OCI-LY7 (cell line): Measurements from ENCODE around the gene RNF222. TPM values are rescaled to one million over a fixed set of nuclear protein-coding genes. Genes with fewer than 3 reads are reported as not detected.
"Not testable (repeated sequence)": the region's sequence is repeated elsewhere in the genome, so short reads cannot be mapped to it uniquely, and the experiment has no call there.

ENCODE experiments used
- BruUV-seq: library from RNA; stranded (reverse); fragments of 400-500 nt; replicated peaks from 2 replicates; lab custom pipeline; 2021; lab: Mats Ljungman, UMichigan
- CTCF ChIA-PET: fragments of 300-600 bp; sonication (Branson Sonifier 250); formaldehyde crosslinking; loops from one replicate; lab custom pipeline; 2022; ENCODE audit warnings: antibody characterized with exemption; ENCODE audit not compliant: unreplicated experiment; lab: Charles Lee
- POLR2A ChIA-PET: fragments of 300-600 bp; sonication (Branson Sonifier 250); formaldehyde crosslinking; loops from one replicate; lab custom pipeline; 2022; ENCODE audit warnings: antibody characterized with exemption; lab: Charles Lee
- DNase-seq: peaks from one replicate; pipeline ENCODE4 v3.0.0-alpha.2; 2015; ENCODE audit warnings: low spot score
- H2AFZ ChIP-seq: fragments of 200-600 bp; sonication (generic), shearing (Covaris generic); 2 replicates; pipeline ENCODE4 v1.6.1; 2014; ENCODE audit warnings: mild to moderate bottlenecking, antibody characterized with exemption, low read length, moderate library complexity
- H3K27ac ChIP-seq: fragments of 200-600 bp; sonication (generic); 2 replicates; pipeline ENCODE4 v1.5.1; 2014; ENCODE audit warnings: mixed run types, low read depth, mild to moderate bottlenecking, moderate library complexity, low read length, inconsistent platforms; ENCODE audit not compliant: poor library complexity, severe bottlenecking
- H3K36me3 ChIP-seq: fragments of 200-600 bp; sonication (generic); 2 replicates; pipeline ENCODE4 v1.6.1; 2014; ENCODE audit warnings: mild to moderate bottlenecking, antibody characterized with exemption, low read length, moderate library complexity, mixed read lengths; ENCODE audit not compliant: insufficient read depth
- H3K4me1 ChIP-seq: fragments of 200-600 bp; sonication (generic); 2 replicates; pipeline ENCODE4 v1.5.1; 2014; ENCODE audit warnings: mild to moderate bottlenecking, low read length; ENCODE audit not compliant: insufficient read depth, poor library complexity, severe bottlenecking
- H3K4me2 ChIP-seq: fragments of 200-600 bp; sonication (generic); 2 replicates; pipeline ENCODE4 v1.6.1; 2014; ENCODE audit warnings: mild to moderate bottlenecking, low read length
- H3K4me3 ChIP-seq: fragments of 200-600 bp; sonication (generic); 2 replicates; pipeline ENCODE4 v1.5.1; 2014; ENCODE audit warnings: mild to moderate bottlenecking, low read depth, low read length; ENCODE audit not compliant: poor library complexity, severe bottlenecking
- H3K79me2 ChIP-seq: fragments of 200-600 bp; sonication (generic); 2 replicates; pipeline ENCODE4 v1.6.1; 2016; ENCODE audit warnings: low read depth, mild to moderate bottlenecking, low read length, moderate library complexity, mixed read lengths; ENCODE audit not compliant: insufficient read depth
- H3K9me2 ChIP-seq: fragments of 200-600 bp; sonication (generic); 2 replicates; pipeline ENCODE4 v1.6.1; 2016; ENCODE audit warnings: mild to moderate bottlenecking, low read length, mixed read lengths; ENCODE audit not compliant: insufficient read depth
- H3K9me3 ChIP-seq: fragments of 200-600 bp; sonication (generic); 2 replicates; pipeline ENCODE4 v1.6.1; 2014; ENCODE audit warnings: mild to moderate bottlenecking, mixed run types, low read length, mixed read lengths
- H4K20me1 ChIP-seq: fragments of 200-600 bp; sonication (generic); 2 replicates; pipeline ENCODE4 v1.6.1; 2014; ENCODE audit warnings: mild to moderate bottlenecking, antibody characterized with exemption, low read length, moderate library complexity, mixed read lengths; ENCODE audit not compliant: insufficient read depth
- EZH2phosphoT487 ChIP-seq: fragments of 200-600 bp; sonication (generic); IDR thresholded peaks from 2 replicates; pipeline ENCODE4 v1.6.1; 2018; ENCODE audit warnings: low read depth, borderline replicate concordance, mild to moderate bottlenecking, mixed run types, antibody characterized with exemption, low read length, moderate library complexity, mixed read lengths
- intact Hi-C: fragments of 100-400 bp; cut with micrococcal nuclease; formaldehyde crosslinking; loops from one replicate; pipeline ENCODE4 v1.10.0; 2022; ENCODE audit not compliant: unreplicated experiment
- total RNA-seq, 2 experiments: library from RNA; depleted of rRNA in 1 of 2; stranded (reverse); fragments of >200 nt in 1 of 2; shearing (Covaris generic) in 1 of 2; gene quantifications; 2 replicates each; pipeline ENCODE4 v1.2.3, GENCODE V29; 2014 to 2022
- TF ChIP-seq, protein P1 (sequence below): fragments of 200-600 bp; sonication (generic); conservative IDR thresholded peaks from 2 replicates; pipeline ENCODE4 v1.5.1; 2014; ENCODE audit warnings: mild to moderate bottlenecking, antibody characterized with exemption, low read length, moderate library complexity, mixed read lengths

Gene RNF222
- total RNA-seq, 2 experiments from 2014 or later: 0.06 to 0.15 TPM

DNA sequence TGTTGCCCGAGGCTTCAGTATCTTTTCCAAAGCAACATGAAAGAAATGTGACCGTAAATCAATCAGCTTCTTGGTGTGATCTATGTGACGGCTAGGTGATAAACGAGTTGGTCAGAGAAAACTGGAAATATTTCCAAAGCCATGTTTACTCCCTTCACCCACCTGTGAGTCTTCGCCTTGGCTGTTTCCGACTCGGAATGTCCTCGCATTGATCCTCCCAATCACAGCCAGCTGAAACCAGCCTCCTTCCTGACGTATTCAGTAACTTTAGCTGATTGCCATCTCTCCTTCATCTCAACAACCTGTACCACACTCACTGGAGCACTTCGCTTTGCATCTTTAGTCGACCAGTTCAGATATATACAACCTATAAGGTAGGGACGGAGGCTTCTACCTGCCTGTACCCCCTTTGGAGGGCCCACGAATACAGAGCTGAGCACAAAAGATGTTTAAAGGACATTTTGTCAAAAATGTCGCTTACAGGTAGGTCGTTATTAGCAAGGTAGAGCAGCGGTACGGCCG, 21.8 kb downstream of the RNF222 start:
- H4K20me1 ChIP-seq: peaks cover 14% of the 10 kb centered on the region; the same call in 1 of the 2 replicates
- peaks cover 27% of the 10 kb centered on the region for H3K79me2 ChIP-seq
- TF ChIP-seq EZH2phosphoT487: no peak
- TF ChIP-seq, protein P1, sequence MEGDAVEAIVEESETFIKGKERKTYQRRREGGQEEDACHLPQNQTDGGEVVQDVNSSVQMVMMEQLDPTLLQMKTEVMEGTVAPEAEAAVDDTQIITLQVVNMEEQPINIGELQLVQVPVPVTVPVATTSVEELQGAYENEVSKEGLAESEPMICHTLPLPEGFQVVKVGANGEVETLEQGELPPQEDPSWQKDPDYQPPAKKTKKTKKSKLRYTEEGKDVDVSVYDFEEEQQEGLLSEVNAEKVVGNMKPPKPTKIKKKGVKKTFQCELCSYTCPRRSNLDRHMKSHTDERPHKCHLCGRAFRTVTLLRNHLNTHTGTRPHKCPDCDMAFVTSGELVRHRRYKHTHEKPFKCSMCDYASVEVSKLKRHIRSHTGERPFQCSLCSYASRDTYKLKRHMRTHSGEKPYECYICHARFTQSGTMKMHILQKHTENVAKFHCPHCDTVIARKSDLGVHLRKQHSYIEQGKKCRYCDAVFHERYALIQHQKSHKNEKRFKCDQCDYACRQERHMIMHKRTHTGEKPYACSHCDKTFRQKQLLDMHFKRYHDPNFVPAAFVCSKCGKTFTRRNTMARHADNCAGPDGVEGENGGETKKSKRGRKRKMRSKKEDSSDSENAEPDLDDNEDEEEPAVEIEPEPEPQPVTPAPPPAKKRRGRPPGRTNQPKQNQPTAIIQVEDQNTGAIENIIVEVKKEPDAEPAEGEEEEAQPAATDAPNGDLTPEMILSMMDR: no peak
- H3K36me3 ChIP-seq: peaks cover 58% of the 10 kb centered on the region
- H3K4me3 ChIP-seq: peak overlapping the region; percentile 72
- ChIA-PET POLR2A (no interaction called here), CTCF (interaction anchor here (0.7 kb wide), 1 partner anchor 255 kb away, joined by 3 read pairs; the partner anchor contains the start of gene MYH10)
- peak overlapping the region; percentile 95 for H3K4me2 ChIP-seq
- BruUV-seq: no TSS peak
- intact Hi-C loops: loop anchor here (5.0 kb wide), 1 partner anchor 688 kb away; the partner anchor contains the start of genes TP53 and WRAP53
- H2AFZ ChIP-seq: peak overlapping the region; percentile 59; the same call in 1 of the 2 replicates
- H3K4me1 ChIP-seq: peaks cover 51% of the 10 kb centered on the region
- H3K9me2 ChIP-seq: no peaks in the 10 kb centered on the region
- no peaks in the 10 kb centered on the region for H3K9me3 ChIP-seq
- H3K27ac ChIP-seq: peak overlapping the region; percentile 76
- no peak for DNase-seq

DNA sequence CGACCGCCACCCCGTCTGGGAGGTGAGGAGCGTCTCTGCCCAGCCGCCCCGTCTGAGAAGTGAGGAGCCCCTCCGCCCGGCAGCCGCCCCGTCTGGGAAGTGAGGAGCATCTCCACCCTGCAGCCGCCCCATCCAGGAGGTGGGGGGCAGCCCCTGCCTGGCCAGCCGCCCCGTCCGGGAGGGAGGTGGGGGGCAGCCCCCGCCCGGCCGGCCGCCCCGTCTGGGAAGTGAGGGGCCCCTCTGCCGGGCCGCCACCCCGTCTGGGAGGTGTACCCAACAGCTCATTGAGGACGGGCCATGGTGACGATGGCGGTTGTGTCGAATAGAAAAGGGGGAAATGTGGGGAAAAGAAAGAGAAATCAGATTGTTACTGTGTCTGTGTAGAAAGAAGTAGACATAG, 23.8 kb downstream of the RNF222 start:
- intact Hi-C loops, POLR2A ChIA-PET, BruUV-seq, H3K4me2 ChIP-seq, H3K9me2 ChIP-seq, H3K4me3 ChIP-seq, H3K9me3 ChIP-seq, H2AFZ ChIP-seq, H3K27ac ChIP-seq, DNase-seq, H4K20me1 ChIP-seq, CTCF ChIA-PET, H3K79me2 ChIP-seq: not testable (repeated sequence)
- H3K4me1 ChIP-seq: peaks cover 31% of the 10 kb centered on the region
- peaks cover 45% of the 10 kb centered on the region for H3K36me3 ChIP-seq

DNA sequence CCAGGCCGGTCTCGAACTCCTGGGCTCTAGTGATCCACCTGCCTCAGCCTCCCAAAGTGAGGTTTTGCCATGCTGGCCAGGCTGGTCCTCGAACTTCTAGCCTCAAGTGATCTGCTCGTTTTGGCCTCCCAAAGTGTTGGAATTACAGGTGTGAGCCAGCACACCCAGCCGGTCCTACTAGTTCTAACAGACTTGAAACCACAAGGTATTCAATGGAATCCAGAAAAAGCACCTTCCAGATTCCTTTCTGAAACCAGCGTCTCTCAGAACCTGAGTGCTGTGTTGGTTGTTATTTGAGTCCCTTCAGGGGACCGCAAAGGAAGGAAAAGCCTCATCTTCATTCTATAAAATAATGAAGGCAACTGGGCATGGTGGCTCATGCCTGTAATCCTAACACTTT, 25.2 kb downstream of the RNF222 start:
- H3K4me3 ChIP-seq: no peak overlapping the region
- no peak for DNase-seq
- no peak overlapping the region for H3K27ac ChIP-seq
- POLR2A ChIA-PET: interaction anchor here (1.0 kb wide), 1 partner anchor 10 kb away, joined by 6 read pairs; no protein-coding TSS in a partner anchor
- CTCF ChIA-PET: no interaction called here
- intact Hi-C loops: no loop called here
- no TSS peak for BruUV-seq
- H3K36me3 ChIP-seq: peaks cover 31% of the 10 kb centered on the region
- H3K4me1 ChIP-seq: peaks cover 17% of the 10 kb centered on the region
- no peaks in the 10 kb centered on the region for H3K79me2 ChIP-seq
- no peaks in the 10 kb centered on the region for H4K20me1 ChIP-seq
- TF ChIP-seq EZH2phosphoT487: no peak
- TF ChIP-seq, protein P1: no peak
- no peak overlapping the region for H3K4me2 ChIP-seq
- no peaks in the 10 kb centered on the region for H3K9me2 ChIP-seq
- no peaks in the 10 kb centered on the region for H3K9me3 ChIP-seq
- no peak overlapping the region for H2AFZ ChIP-seq
